Activated CD4-positive, alpha-beta T cell treated with anti-CD3 and anti-CD28 coated beads, Interleukin-2, amount 10 ng/mL, durations not matched to agents 24 days and 14 days (primary cell): ENCODE data around the gene IVD. TPM values are rescaled to one million over a fixed set of nuclear protein-coding genes. Genes with fewer than 3 reads are reported as not detected.
A peak's percentile ranks its signal among the peaks of the same experiment; 100 is the strongest.

ENCODE experiments used
- DNase-seq: peaks from one replicate; pipeline ENCODE4 v3.0.0; 2022
- H3K27ac Mint-ChIP-seq: one replicate; pipeline ENCODE4 v1.8.0; 2022; ENCODE audit warnings: mild to moderate bottlenecking, mixed read lengths
- H3K27me3 Mint-ChIP-seq: one replicate; pipeline ENCODE4 v1.8.0; 2022; ENCODE audit warnings: mixed read lengths
- H3K36me3 Mint-ChIP-seq: one replicate; pipeline ENCODE4 v1.8.0; 2022; ENCODE audit warnings: low read depth, mild to moderate bottlenecking, mixed read lengths
- H3K4me1 Mint-ChIP-seq: one replicate; pipeline ENCODE4 v1.8.0; 2021; ENCODE audit warnings: mixed read lengths
- H3K4me3 Mint-ChIP-seq: one replicate; pipeline ENCODE4 v1.8.0; 2022; ENCODE audit warnings: mild to moderate bottlenecking, moderate library complexity, mixed read lengths
- H3K9me3 Mint-ChIP-seq: one replicate; pipeline ENCODE4 v1.8.0; 2021; ENCODE audit warnings: mixed read lengths
- intact Hi-C: fragments of 100-400 bp; cut with micrococcal nuclease; formaldehyde crosslinking; loops from one replicate; pipeline ENCODE4 v1.15.1; 2023
- total RNA-seq: library from RNA; stranded (reverse); gene quantifications from 2 replicates; pipeline ENCODE4 v1.2.3, GENCODE V29; 2022

IVD gene
- total RNA-seq: 66.6 and 70.7 TPM in 2 replicates

- intact Hi-C loops: loop anchor here (2.0 to 5.0 kb wide), 2 partner anchors 23 to 37 kb away; partner anchors contain the start of genes BAHD1 and KNSTRN
Measured at GRCh38 chr15:40405501-40406381, at the start of gene IVD. IVD (plus strand) TSS chr15:40405795; CDS start chr15:40405828, 33 bp downstream.

GRCh38 chr15:40355976-40356585 lies 49.5 kb upstream of the IVD start:
- no peaks in the 10 kb centered on the region for H3K36me3 Mint-ChIP-seq
- peaks cover 34% of the 10 kb centered on the region for H3K27me3 Mint-ChIP-seq
- peaks cover 21% of the 10 kb centered on the region for H3K4me1 Mint-ChIP-seq
- H3K4me3 Mint-ChIP-seq: no peak overlapping the region
- intact Hi-C loops: no loop called here
- DNase-seq: no peak
- H3K27ac Mint-ChIP-seq: no peak overlapping the region
- H3K9me3 Mint-ChIP-seq: no peaks in the 10 kb centered on the region

More at GRCh38 chr15:40405501-40406381, at the start of gene IVD:
- Mint-ChIP-seq H3K4me1 (peaks cover 41% of the 10 kb centered on the region), H3K27ac (peak within 1 kb of the TSS; percentile 77), H3K4me3 (peak within 1 kb of the TSS; percentile 82), H3K9me3 (no peaks in the 10 kb centered on the region), H3K36me3 (peaks cover 20% of the 10 kb centered on the region), H3K27me3 (no peaks in the 10 kb centered on the region)
- peak; percentile 94 for DNase-seq

GRCh38 chr15:40357246-40357645 lies 48.3 kb upstream of the IVD start:
- Mint-ChIP-seq H3K27me3 (peaks cover 34% of the 10 kb centered on the region), H3K36me3 (no peaks in the 10 kb centered on the region), H3K4me1 (peaks cover 21% of the 10 kb centered on the region), H3K27ac (no peak overlapping the region), H3K9me3 (no peaks in the 10 kb centered on the region), H3K4me3 (peak overlapping the region; percentile 82)
- DNase-seq: no peak
- intact Hi-C loops: no loop called here

GRCh38 chr15:40357723-40358470 lies 47.7 kb upstream of the IVD start, which contains the start of gene DISP2:
DISP2 (plus strand) TSS chr15:40358219; CDS start chr15:40358322, 103 bp downstream.
- intact Hi-C loops: loop anchor here (1.0 kb wide), 2 partner anchors 14 to 24 kb away; partner anchors contain the start of gene KNSTRN
- H3K9me3 Mint-ChIP-seq: no peaks in the 10 kb centered on the region
- DNase-seq: peak; percentile 97
- peaks cover 21% of the 10 kb centered on the region for H3K4me1 Mint-ChIP-seq
- H3K27ac Mint-ChIP-seq: peak within 1 kb of the TSS; percentile 45
- peaks cover 34% of the 10 kb centered on the region for H3K27me3 Mint-ChIP-seq
- no peaks in the 10 kb centered on the region for H3K36me3 Mint-ChIP-seq
- H3K4me3 Mint-ChIP-seq: peak within 1 kb of the TSS; percentile 82

- DNase-seq: peak; percentile 82
- Mint-ChIP-seq H3K4me3 (peak overlapping the region; percentile 82), H3K9me3 (no peaks in the 10 kb centered on the region), H3K4me1 (peaks cover 21% of the 10 kb centered on the region), H3K36me3 (no peaks in the 10 kb centered on the region), H3K27ac (peak overlapping the region; percentile 45), H3K27me3 (peaks cover 31% of the 10 kb centered on the region)
- intact Hi-C loops: loop anchor here (1.0 kb wide), 2 partner anchors 14 to 24 kb away; partner anchors contain the start of gene KNSTRN
Measured at GRCh38 chr15:40358471-40359353, 46.9 kb upstream of the IVD start.

GRCh38 chr15:40360015-40360414 lies 45.6 kb upstream of the IVD start:
- Mint-ChIP-seq H3K27ac (no peak overlapping the region), H3K27me3 (peaks cover 22% of the 10 kb centered on the region), H3K4me3 (no peak overlapping the region), H3K4me1 (peaks cover 18% of the 10 kb centered on the region), H3K9me3 (no peaks in the 10 kb centered on the region), H3K36me3 (no peaks in the 10 kb centered on the region)
- intact Hi-C loops: no loop called here
- no peak for DNase-seq

- intact Hi-C loops: no loop called here
- no peak overlapping the region for H3K4me3 Mint-ChIP-seq
- peaks cover 21% of the 10 kb centered on the region for H3K4me1 Mint-ChIP-seq
- no peaks in the 10 kb centered on the region for H3K36me3 Mint-ChIP-seq
- H3K27me3 Mint-ChIP-seq: peaks cover 15% of the 10 kb centered on the region
- H3K27ac Mint-ChIP-seq: no peak overlapping the region
- DNase-seq: no peak
- no peaks in the 10 kb centered on the region for H3K9me3 Mint-ChIP-seq
Measured at GRCh38 chr15:40361640-40362039, 44.0 kb upstream of the IVD start.

- H3K27ac Mint-ChIP-seq: no peak overlapping the region
- H3K4me3 Mint-ChIP-seq: no peak overlapping the region
- H3K36me3 Mint-ChIP-seq: no peaks in the 10 kb centered on the region
- H3K27me3 Mint-ChIP-seq: peaks cover 6% of the 10 kb centered on the region
- no peaks in the 10 kb centered on the region for H3K9me3 Mint-ChIP-seq
- intact Hi-C loops: no loop called here
- DNase-seq: no peak
- H3K4me1 Mint-ChIP-seq: peaks cover 17% of the 10 kb centered on the region
Measured at GRCh38 chr15:40363611-40364010, 42.0 kb upstream of the IVD start.

- H3K4me3 Mint-ChIP-seq: no peak overlapping the region
- H3K27me3 Mint-ChIP-seq: peaks cover 5% of the 10 kb centered on the region
- intact Hi-C loops: no loop called here
- peaks cover 12% of the 10 kb centered on the region for H3K4me1 Mint-ChIP-seq
- no peak for DNase-seq
- no peak overlapping the region for H3K27ac Mint-ChIP-seq
- H3K36me3 Mint-ChIP-seq: no peaks in the 10 kb centered on the region
- no peaks in the 10 kb centered on the region for H3K9me3 Mint-ChIP-seq
Measured at GRCh38 chr15:40364251-40364650, 41.3 kb upstream of the IVD start.

- intact Hi-C loops: loop anchor here (5.0 kb wide), 1 partner anchor 57 kb away; no protein-coding TSS in a partner anchor
Measured at GRCh38 chr15:40365016-40365415, 40.6 kb upstream of the IVD start.

GRCh38 chr15:40365624-40366456 lies 39.8 kb upstream of the IVD start:
- Mint-ChIP-seq H3K4me3 (no peak overlapping the region), H3K9me3 (no peaks in the 10 kb centered on the region), H3K4me1 (peaks cover 8% of the 10 kb centered on the region), H3K27me3 (peaks cover 8% of the 10 kb centered on the region), H3K36me3 (no peaks in the 10 kb centered on the region), H3K27ac (no peak overlapping the region)
- no peak for DNase-seq
- intact Hi-C loops: loop anchor here (5.0 kb wide), 1 partner anchor 56 kb away; no protein-coding TSS in a partner anchor

More at GRCh38 chr15:40365016-40365415, 40.6 kb upstream of the IVD start:
- DNase-seq: no peak
- Mint-ChIP-seq H3K4me3 (no peak overlapping the region), H3K36me3 (no peaks in the 10 kb centered on the region), H3K27me3 (peaks cover 5% of the 10 kb centered on the region), H3K4me1 (peaks cover 8% of the 10 kb centered on the region), H3K9me3 (no peaks in the 10 kb centered on the region), H3K27ac (no peak overlapping the region)
